Osteocyte (in vitro differentiated cells): ENCODE measurements around the gene FRAS1. TPM values are rescaled to one million over a fixed set of nuclear protein-coding genes. Genes with fewer than 3 reads are reported as not detected.
A peak's percentile ranks its signal among the peaks of the same experiment; 100 is the strongest.
"Not testable (repeated sequence)": the region's sequence is repeated elsewhere in the genome, so short reads cannot be mapped to it uniquely, and the experiment has no call there.

Experiments used
- DNase-seq: peaks from one replicate; pipeline ENCODE4 v3.0.0; 2021; ENCODE audit warnings: mixed read lengths; ENCODE audit not compliant: unreplicated experiment; ENCODE audit errors: extremely low spot score
- H3K27ac Mint-ChIP-seq: one replicate; pipeline ENCODE4 v1.8.0; 2021; ENCODE audit warnings: mild to moderate bottlenecking, mixed read lengths; ENCODE audit not compliant: unreplicated experiment
- H3K27me3 Mint-ChIP-seq: one replicate; pipeline ENCODE4 v1.8.0; 2021; ENCODE audit warnings: mixed read lengths; ENCODE audit not compliant: unreplicated experiment
- H3K36me3 Mint-ChIP-seq: one replicate; pipeline ENCODE4 v1.8.0; 2021; ENCODE audit warnings: mixed read lengths; ENCODE audit not compliant: unreplicated experiment
- H3K4me1 Mint-ChIP-seq: one replicate; pipeline ENCODE4 v1.8.0; 2021; ENCODE audit warnings: mixed read lengths; ENCODE audit not compliant: unreplicated experiment
- H3K4me3 Mint-ChIP-seq: one replicate; pipeline ENCODE4 v1.8.0; 2021; ENCODE audit warnings: mild to moderate bottlenecking, moderate library complexity, mixed read lengths; ENCODE audit not compliant: unreplicated experiment
- H3K9me3 Mint-ChIP-seq: one replicate; pipeline ENCODE4 v1.8.0; 2021; ENCODE audit warnings: mixed read lengths; ENCODE audit not compliant: unreplicated experiment
- CTCF ChIP-seq: fragments of 200-600 bp; sonication (generic); IDR thresholded peaks from 2 replicates; pipeline ENCODE4 v1.5.0; 2021; ENCODE audit warnings: antibody characterized with exemption, mild to moderate bottlenecking, moderate library complexity
- long read RNA-seq: library from polyadenylated mRNA; unstranded; transcript quantifications from one replicate; pipeline ENCODE4 v2.0.0, GENCODE V29; 2021
- total RNA-seq: library from RNA; stranded (reverse); gene quantifications from 2 replicates; pipeline ENCODE4 v1.2.1, GENCODE V29; 2021

Gene FRAS1
- total RNA-seq: 0.89 and 1.6 TPM in 2 replicates
- long read RNA-seq: 0 reads

GRCh38 chr4:78057135-78057599, at the start of gene FRAS1:
TSS of gene FRAS1 (plus strand) at chr4:78057323. CDS start at chr4:78058010, 687 bp downstream.
- H3K36me3 Mint-ChIP-seq: no peaks in the 10 kb centered on the region
- no peaks in the 10 kb centered on the region for H3K9me3 Mint-ChIP-seq
- peaks cover 29% of the 10 kb centered on the region for H3K4me1 Mint-ChIP-seq
- H3K27me3 Mint-ChIP-seq: peaks cover 66% of the 10 kb centered on the region
- no peak for TF ChIP-seq CTCF
- DNase-seq: no peak
- H3K4me3 Mint-ChIP-seq: peak within 1 kb of the TSS; percentile 79
- H3K27ac Mint-ChIP-seq: no peak within 1 kb of the TSS

GRCh38 chr4:78011003-78011402, 46.1 kb upstream of the FRAS1 start:
- not testable (repeated sequence) for H3K27me3 Mint-ChIP-seq, H3K4me3 Mint-ChIP-seq, H3K36me3 Mint-ChIP-seq, H3K9me3 Mint-ChIP-seq, H3K4me1 Mint-ChIP-seq, H3K27ac Mint-ChIP-seq, DNase-seq

- peaks cover 6% of the 10 kb centered on the region for H3K9me3 Mint-ChIP-seq
- no peak overlapping the region for H3K27ac Mint-ChIP-seq
- peaks cover 3% of the 10 kb centered on the region for H3K4me1 Mint-ChIP-seq
- H3K4me3 Mint-ChIP-seq: no peak overlapping the region
- no peaks in the 10 kb centered on the region for H3K36me3 Mint-ChIP-seq
- DNase-seq: no peak
- H3K27me3 Mint-ChIP-seq: peaks cover 4% of the 10 kb centered on the region
- no peak for TF ChIP-seq CTCF
These were observed 41.9 kb upstream of the FRAS1 start for GRCh38 chr4:78014889-78015886.

- no peak overlapping the region for H3K27ac Mint-ChIP-seq
- H3K4me1 Mint-ChIP-seq: peaks cover 3% of the 10 kb centered on the region
- peaks cover 4% of the 10 kb centered on the region for H3K27me3 Mint-ChIP-seq
- no peaks in the 10 kb centered on the region for H3K36me3 Mint-ChIP-seq
- DNase-seq: no peak
- H3K9me3 Mint-ChIP-seq: no peaks in the 10 kb centered on the region
- TF ChIP-seq CTCF: no peak
- H3K4me3 Mint-ChIP-seq: no peak overlapping the region
These were observed 38.7 kb upstream of the FRAS1 start for GRCh38 chr4:78018271-78019049.

- no peak overlapping the region for H3K4me3 Mint-ChIP-seq
- H3K36me3 Mint-ChIP-seq: no peaks in the 10 kb centered on the region
- DNase-seq: no peak
- H3K4me1 Mint-ChIP-seq: peaks cover 3% of the 10 kb centered on the region
- no peaks in the 10 kb centered on the region for H3K9me3 Mint-ChIP-seq
- H3K27me3 Mint-ChIP-seq: peaks cover 4% of the 10 kb centered on the region
- H3K27ac Mint-ChIP-seq: no peak overlapping the region
- TF ChIP-seq CTCF: no peak
These were observed 37.7 kb upstream of the FRAS1 start for GRCh38 chr4:78019414-78019813.
